GM18499 (cell line): ENCODE results near the gene ATP11A.

Experiments used
- ATAC-seq: cut with Tn5 transposase; IDR thresholded peaks from one replicate; pipeline ENCODE4 v1.9.1; 2021; ENCODE audit warnings: moderate number of reproducible peaks; ENCODE audit not compliant: insufficient read depth, unreplicated experiment

ATP11A gene

DNA sequence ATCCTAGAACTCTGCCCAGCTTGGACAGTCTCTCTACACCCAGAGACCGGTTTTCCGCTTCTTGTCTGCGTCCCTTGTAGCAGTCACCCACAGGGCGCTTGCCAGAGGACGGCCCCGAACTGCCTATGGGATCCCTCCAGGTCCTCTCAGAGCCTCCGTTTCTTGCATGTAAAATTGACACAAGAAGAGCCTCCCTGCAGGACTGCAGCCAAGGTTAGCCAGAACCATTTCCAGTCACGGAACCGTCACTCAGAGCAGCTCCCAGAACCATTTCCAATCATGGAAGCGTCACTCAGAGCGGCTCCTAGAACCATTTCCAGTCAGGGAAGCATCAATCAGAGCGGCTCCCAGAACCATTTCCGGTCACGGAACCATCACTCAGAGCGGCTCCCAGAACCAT lies 65.5 kb downstream of the ATP11A start:
- ATAC-seq = no peak

DNA sequence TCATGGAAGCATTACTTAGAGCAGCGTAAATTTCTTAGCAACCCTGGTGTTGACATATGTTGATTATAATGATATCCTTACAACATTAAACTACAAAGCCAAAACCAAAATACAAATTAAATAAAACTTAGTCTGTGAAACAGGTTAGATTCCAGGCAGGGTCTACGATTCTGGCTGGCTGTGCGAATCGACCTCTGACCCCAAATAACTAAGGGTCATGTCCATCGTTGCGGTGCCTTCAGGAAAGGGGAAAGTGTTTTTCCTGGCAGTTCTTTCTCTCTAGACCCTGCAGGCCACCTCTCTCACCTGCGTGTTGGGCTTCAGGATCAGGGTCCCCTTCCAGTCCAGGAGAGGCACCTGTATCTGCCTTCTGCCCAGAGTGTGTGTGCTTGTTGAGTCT lies 66.2 kb downstream of the ATP11A start:
- no peak for ATAC-seq

DNA sequence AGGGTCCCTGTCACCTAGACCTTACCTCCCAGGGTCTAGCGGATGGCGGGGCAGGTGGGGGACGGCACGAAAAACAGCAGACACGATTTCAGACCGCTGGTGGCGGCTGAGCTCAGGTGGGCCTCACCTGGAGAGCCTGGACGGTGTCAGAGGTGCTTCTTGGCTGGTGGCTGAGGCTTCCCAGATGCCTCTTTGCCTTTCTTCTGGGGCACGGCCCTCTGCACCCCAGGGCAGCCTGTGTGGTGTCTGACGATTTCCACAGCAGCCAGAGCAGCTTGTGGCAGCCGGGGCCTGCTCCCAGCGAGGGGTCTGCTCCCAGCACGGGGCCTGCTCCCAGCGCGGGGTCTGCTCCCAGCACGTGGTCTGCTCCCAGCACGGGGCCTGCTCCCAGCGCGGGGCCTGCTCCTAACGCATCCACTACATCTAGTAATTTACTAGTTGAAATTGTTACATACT lies 66.7 kb downstream of the ATP11A start:
- no peak for ATAC-seq

DNA sequence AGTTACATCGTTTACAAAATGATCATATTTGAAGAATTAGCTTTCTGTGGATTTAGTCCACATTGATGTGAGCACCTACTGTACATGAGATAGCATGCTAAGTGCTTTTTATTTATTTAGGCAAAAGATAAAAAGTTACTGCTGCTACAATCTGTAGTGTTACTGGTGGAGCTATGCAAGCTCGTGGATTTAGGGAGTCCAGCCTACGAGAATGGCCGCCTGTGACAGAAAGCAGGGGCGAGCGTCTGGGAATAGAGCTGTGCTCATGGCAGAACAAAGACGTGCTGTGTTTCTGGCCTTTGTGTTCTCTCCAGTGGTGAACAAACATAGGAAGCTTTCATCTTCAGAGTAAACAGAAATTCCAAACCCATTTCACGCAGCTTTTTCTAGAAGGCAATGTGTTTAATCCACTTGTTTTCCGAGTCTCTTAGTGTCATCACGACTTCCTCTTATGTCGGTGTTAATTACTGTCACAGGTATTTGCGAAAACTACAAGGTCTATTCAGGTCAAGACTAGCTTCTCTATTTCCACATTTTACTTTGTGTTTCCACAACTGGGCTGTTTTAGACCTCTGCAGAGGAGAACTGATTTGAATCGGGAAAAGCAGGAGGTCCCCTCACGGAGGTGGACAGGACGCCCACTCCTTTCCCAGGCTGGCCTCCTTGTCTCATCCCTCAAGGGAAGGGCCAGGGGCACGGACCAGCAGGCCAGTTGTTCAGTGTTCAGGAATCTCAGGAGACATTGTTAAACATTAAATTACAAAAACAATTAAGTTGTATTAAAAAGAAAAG lies 67.3 kb downstream of the ATP11A start:
- ATAC-seq = no peak

DNA sequence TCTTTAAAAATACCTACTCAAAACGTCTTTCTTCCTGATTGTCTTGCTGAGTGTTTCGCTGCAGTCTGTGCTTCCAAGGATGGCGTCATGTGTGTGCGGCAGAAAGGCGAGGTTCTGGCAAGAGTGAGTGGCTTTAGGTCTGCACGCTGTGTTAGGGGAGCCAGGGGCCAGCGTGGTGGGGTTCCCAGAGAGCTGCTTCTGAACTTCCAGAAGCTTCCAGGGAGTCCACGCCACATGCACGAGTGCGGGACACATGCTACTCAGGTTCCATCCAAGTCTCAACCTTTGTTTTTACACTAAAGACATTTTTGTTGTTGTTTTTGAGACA lies 67.9 kb downstream of the ATP11A start:
- no peak for ATAC-seq

DNA sequence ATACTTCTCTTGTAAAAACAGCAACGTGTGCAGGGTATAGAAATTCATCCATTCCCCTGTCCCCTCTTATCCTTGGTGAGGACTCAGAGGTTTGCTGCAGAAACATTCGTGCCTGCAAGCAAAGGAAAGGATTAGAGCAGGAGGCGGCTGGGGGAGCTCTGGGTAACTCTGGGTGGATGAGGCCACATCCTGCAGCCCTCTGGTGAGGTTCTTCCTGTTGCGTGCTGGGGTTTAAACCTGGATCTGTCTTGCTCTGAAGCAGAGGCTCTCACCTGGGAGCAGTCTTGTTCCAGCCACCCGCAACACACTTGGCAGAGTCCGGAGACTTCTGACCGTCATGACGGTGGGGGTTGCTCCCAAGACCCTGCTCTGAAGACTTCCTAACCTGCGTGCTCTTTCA lies 69.2 kb downstream of the ATP11A start:
- no peak for ATAC-seq

DNA sequence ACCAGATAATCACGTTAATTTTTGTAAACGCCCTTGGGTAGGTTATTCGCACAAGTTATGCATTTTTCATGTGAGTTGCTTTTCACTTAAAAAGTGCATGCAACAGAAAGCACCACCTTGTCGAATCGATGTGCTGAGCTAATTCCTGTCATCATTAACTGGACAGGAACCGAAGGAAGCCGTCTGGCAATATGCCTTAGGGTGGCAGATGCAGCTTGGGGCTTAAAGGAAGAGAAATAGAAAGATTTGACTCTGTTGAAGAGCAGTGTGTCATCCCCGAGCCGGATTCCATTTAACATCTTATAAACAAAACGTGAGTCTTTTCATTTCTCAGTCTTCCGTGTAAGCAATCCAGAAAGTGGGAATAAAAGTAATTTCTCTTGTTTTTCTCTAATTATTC lies 70.0 kb downstream of the ATP11A start:
- ATAC-seq = no peak

DNA sequence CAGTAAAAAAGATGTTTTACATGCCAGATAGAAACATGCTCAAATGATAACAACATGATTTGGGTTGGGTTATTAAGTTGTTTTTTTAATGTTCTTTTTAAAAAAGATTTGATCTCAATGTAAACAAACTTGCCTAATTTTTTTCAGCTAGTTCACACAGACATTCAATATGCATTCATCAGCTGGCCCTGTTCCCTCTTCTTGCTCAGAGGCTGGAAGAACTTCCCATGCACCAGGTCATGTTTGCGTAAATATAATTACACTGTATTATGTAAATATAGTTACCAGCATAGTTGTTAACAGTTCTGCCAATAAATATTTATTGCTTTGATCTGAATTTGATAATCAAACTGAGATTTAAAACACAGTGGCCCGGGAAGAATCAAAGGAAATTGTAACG lies 70.6 kb downstream of the ATP11A start:
- no peak for ATAC-seq

DNA sequence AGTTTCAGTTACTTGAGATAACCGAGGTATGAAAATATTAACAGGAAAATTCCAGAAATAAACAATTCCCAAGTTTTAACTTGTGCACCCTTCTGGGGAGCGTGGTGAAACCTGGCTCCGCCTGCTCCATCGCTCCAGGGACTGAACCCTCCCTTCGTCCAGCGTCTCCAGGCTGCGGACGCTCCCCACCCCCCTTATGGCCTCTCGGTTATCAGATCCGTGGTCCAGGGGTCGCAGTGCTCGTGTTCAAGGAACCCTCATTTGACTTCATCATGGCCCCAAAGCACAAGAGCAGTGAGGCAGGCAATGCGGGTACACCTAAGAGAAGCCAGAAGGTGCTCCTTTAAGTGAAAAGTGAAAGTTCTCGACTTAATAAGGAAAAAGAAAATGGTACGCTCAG lies 71.1 kb downstream of the ATP11A start:
- ATAC-seq = no peak

DNA sequence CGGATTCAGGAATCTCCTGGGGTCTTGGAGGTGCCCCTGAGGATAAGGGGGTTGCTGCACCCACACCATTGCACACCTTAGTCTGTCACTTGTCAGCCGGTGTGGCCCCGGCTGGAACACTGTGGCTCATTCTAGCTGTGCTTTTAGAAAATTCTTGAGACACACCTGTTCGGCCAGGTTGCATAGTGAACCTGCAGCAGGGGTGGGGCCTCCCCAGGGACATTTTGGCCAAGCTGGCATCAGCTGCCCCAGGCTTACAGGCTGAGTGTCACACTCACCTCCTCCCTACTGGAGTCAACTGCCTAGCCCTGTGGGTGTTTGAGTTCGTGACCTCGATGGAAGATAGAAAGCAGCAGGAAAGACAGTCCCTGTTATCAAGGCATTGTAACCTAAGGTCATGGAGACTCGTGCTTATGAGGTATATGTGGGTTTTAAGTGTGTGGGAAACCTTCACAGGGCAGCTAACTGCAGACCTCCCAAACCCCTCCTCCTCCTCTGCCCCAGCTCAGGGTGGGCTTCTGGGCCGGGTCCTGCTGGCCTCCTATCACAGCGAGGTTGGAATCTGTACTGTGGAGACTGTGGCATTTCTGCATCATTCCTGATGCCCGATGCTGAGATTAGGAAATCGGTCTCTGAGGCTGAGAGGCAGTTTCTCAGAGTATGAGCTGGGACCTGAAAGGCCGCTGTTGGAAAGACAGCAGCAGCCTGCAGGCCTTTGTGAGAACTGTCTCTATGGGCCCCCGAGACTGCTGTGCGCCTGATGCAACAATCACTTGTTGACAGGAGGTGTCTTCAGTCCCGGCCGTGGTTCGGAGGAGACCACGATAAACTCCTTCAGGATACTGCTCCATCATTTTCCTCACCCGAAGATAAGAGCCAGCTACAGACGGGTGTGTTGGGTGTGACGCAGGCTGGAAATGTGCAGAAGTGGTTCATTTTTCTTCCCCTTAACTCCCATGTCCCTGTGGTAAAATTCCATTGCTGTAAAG lies 72.2 kb downstream of the ATP11A start:
- ATAC-seq = no peak

DNA sequence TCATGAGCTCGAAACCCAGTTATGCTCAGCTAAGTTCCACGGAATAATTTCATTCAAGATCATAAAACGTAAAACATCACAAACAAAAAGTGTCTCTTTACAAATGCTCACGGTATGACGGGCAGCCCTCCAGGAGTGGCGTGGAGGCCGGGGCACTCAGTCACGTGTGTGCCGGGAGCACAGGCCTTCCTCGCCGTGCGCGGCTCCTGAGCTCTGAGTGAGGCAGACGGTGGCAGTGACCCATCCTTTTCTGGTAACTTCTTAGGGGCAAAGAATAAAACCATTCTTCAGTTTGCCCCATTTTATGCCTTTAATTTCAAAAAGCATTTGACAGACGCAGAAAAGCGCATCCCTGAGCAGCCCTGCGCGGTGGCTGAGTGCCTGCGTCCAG lies 72.8 kb downstream of the ATP11A start:
- no peak for ATAC-seq

DNA sequence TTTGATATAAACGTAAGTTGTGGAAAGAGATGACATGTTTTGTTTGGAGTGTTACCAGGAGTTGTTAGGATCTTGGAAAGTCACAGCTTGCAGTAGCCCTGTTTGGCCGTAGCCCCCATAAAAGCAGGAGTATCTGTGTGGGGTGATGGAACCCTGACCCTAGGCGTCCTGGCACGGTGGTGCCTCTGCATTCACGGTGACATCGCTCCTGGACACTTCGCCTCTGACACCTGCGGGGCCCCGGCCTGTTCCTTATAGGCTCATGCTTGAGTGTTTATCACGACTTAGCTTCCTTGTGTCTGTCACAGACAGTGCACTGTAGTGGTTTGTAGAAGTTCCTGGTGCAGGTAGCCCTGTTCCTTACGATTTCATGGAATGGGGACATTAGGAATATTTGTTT lies 74.2 kb downstream of the ATP11A start:
- no peak for ATAC-seq

DNA sequence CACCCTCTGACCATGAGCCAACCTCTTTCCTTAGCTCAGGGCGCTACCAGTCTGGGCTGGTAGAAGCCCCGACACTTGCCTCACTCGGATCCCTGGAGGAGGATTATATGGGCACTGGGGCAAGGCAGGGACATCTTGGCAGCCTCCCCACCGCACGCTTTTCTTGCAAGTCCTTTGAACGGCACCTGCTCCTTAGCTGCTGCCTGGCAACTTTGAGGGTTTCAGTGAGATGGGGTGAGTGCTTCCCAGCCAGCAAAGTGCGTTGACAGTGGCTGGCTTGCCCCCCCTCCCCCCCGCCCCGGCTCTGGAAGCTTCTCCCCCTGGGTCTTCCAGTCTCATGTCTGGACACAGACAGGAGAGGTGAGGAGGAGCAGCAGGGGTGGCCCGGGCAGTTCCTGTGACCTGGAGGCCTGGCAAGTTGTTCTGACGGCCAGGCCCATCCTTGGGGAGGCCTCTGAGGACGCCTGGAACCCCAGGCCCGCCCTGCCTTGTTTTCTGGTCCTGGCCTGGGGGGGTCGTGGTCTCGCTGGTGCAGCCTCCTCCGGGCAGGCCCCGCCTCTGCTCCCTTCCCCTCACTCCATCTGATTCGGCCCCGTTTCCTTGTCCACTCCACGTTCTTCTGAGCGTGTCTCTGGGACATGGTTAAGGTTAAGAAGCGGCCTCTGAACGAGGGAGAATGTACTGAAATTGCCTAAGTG lies 75.2 kb downstream of the ATP11A start:
- no peak for ATAC-seq

DNA sequence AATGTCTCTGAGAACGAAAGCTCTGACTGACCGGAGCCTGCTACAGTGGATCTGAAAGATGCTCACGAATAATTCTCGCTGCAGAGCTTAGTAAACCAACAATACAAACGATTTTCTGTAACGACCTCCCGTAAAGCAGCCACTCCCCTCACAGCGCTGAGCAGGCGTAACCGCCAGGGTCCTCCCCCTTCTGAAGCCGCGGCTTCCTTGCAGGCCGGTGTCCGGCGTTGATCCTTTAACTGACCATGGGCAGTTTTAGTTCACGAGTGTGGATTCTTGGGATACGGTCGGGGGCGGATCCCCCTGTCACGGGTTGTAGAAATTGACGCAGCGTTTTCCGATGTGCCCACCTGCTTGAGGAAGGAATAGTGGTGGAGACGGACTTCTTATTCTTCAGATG lies 75.9 kb downstream of the ATP11A start:
- ATAC-seq = no peak

DNA sequence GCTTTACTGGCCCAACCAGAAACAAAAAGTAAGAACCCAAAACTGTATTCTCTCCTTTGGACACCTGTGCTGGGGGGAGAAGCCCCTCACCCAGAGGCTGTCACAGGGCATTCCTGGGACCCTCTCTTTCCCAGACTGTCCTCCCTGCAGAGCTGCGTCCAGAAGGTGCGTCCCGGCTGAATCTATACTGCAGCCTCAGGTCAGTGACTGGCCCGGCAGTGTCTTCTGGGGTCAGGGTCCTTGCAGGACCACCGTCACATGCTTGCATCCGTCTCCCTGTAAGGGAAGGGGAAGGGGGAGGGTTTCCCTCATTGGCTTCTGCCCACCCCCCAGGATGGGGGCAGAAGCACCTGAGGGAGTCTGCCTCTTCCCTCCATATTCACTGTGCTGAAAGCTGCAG lies 76.5 kb downstream of the ATP11A start:
- no peak for ATAC-seq

DNA sequence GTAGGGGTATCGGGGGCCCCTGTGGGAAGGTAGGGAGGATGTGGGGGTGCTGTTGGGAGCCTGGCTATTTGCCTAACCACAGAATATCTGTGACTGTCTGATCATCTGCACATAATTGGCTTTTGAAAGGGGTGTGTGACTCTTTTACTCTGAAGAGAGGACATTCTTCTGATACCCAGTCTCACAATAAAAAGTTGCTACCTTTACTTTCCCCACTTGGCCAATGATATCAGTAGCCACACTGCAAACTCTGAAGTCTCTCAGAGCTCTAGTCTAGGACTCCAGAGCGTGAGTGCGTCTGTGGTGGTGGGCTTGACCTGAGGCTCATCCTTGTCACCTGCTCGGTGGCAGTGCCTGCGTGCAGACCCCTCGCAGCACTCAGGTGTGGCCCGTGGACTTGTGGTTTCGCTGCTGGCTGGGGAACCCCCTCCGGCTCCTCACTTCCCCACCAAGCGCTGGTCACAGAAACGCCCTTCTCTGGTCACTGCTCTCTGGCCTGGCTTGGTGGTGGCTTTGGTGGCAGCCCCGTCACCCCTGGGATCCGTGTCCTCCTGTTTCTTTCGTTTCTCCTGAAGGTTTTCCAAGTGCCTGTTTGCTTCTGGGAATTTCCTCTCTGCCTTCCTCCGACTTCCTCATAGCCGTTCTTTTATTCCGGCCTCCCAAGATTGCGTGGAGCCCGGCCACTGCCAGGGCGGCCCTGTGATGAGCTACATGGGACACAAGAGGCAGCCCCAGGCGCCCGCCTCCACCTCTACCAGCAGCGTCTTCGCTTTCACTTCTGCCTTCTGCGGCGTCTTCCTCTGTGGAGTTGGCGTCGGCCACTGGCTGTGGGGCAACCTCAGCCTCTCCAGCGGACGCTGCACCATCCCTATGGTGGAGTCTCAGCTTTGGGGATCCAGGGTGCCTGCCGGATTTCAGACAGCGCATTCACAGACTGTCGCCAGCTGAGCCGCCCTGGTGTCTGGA lies 78.0 kb downstream of the ATP11A start:
- ATAC-seq = no peak

DNA sequence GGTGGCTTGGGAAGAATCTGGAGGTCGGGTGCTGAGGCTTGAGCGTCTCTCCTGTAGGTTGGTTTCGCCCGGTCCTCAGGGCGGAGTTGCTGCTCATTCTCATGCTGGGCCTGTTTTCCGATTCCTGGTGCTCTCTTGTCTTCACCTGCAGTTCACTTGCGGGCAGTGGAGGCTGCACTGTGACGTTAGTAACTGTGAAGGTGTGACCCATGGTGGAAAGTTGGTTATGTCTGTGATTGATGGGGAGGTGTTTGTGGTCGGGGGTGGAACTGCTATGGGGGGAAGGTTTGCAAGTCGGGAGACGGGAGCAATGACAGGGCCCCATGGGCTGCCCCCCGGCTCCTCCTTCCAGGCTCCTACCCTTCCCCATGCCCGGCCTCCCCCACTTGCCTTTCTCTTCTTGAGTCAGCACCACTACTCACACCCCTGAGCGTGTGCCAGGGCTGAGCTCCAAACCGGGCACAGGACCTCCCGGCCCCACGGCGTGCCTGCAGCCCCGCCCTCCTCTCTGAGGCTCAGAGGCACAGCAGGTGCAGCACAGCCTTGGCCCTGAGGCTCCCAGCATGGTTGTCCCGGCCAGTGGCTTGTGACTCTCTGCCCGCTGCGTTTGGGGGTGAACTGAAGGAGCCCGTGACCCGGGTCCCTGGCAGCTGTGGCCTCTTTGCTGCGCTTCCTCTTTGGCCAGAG lies 79.1 kb downstream of the ATP11A start:
- ATAC-seq = no peak

DNA sequence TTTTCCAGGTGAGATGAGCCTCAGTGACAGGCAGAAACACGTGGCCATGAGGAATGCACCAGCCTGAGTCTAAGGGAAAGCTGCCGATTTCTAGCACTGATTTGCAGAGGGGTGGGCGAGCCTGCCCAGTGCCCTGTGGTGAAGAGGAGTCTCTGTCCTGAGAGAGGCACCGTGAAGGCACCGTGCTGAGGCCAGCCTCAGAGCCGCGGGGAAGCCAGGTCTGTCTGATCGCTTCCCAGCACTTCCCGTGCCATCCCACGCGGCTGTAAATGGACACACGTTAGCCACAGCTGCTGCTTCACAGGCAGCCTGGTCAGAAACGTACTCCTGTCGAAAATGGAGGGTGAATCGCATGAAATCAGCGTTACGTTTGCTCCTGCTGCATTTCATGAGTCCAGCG lies 79.8 kb downstream of the ATP11A start:
- no peak for ATAC-seq

DNA sequence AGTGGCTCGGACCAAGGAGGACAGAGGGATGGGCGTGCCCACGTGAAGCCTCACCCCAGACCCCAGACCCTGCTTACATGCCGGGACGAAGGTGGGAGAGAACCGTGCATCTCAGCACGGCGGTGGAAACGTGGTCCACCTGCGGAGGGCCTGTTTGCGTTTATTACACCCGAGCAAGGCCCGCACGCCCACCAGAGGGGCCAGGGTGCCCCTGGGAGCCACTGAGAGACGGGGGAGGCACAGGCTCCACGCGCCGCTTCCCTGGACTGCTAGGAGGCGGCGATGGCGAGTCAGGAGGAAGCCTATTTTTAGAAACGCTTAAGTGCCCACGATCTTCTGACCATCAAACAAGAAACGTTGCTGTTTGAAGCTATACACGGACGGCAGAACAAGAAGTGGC lies 80.7 kb downstream of the ATP11A start:
- ATAC-seq = no peak
